DMS153 (cell line): ENCODE data around the gene CCSAP.
"Not testable (repeated sequence)": the region's sequence is repeated elsewhere in the genome, so short reads cannot be mapped to it uniquely, and the experiment has no call there.

ENCODE experiments used
- DNase-seq: peaks from one replicate; lab custom pipeline; 2025; lab: John Stamatoyannopoulos, UW

CCSAP gene, protein sequence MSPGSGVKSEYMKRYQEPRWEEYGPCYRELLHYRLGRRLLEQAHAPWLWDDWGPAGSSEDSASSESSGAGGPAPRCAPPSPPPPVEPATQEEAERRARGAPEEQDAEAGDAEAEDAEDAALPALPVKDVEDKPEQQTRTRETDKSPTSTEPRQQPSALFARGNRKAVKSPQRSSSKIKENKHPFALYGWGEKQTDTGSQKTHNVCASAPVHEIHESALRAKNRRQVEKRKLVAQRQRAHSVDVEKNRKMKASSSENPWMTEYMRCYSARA

DNA sequence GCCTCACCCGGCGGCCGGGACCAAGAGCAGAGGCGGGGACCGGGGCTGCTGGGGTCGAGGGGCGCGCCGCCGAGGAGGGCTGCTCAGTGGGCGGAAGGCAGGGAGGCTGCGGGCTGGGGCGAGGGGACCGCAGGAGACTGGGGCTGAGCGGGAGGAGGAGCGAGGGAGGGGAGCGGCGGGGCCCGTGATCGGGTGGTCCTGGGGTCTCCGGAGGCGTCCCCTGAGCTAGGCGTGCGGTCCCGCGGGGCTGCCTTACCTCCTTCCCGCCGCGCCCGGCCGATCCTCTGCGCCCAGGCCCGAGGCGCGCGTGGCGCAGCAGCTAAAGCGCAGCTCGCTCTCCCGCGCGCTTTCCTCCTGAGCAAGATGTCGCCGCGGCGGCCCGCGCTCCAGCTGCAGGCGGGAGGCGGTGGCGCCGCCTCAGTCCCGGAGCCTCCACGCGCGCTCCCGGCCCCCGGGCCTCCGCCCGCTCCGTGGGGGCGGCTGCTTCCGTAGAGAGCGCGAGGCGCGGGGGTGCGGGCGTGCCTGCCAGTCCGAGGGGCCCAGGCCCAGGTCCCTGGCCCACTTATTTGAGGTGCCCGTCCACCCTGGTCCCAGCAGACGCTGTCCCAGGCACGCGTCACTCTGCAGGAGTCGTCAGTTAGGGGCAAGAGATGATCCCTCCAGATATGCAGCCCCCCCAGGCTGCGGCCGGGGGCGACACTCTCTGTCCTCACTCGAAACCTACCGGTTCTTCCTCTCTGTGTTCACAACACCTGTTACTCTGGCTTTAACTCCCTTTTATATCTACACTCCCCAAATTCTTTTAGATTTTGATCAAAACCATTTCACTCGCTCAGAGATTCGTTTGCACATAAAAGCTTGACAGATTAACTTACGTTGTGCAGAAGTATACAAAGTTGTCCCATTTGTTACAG lies at the start of gene CCSAP:
Gene CCSAP, minus strand, starts transcription at position 392 of the 914 bp plus-strand sequence. CDS start 582 bp downstream, outside the sequence.
- peak; percentile 22 for DNase-seq

DNA sequence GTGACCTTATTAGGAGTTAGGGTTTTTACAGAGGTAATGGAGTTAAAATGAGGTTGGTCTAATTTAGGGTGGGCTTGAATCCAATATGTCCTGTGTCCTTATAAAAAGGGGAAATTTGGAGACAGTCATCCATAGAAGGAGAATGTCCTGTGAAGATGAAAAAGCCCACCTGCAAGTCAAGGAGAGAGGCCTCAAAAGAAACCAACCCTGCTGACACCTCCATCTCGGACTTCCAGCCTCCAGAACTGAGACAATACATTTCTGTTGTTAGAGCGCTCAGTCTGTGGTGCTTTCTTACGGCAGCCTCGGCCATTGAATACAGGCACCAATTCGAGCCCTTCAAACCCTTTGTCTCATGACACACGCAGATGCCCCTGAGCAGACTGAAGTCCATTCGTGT lies 47.3 kb upstream of the CCSAP start:
- DNase-seq = no peak

DNA sequence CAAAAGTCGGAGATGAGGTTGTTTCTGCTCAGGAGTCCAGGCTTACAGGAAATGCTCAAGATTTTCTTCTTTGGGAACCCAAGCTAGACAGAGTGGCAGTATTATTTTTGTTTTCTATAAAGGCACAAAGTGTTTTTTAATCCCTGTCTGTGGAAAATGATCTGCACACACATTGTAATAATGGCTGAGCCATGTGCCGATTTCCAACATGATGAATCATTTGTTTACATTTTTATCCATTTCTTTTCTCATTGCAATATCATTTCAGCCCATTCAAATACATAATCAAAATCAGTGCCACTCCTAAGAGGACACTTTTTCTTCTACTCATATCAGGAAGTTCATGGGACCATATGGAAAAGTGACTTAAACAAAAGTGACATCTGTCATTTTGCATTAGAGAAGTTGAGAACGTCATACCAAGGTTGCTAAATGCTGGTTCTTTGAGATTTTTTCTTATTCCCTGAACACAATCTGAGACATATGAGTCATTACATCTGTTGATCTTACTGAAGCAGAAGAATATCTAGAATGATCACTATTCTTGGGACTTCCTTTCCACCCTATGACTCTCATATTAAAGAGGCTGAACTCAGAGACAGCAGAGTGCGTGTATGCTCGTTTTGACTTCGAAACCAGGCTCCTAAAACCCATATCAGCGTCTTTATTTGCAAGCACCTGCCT lies 46.2 kb upstream of the CCSAP start:
- no peak for DNase-seq

DNA sequence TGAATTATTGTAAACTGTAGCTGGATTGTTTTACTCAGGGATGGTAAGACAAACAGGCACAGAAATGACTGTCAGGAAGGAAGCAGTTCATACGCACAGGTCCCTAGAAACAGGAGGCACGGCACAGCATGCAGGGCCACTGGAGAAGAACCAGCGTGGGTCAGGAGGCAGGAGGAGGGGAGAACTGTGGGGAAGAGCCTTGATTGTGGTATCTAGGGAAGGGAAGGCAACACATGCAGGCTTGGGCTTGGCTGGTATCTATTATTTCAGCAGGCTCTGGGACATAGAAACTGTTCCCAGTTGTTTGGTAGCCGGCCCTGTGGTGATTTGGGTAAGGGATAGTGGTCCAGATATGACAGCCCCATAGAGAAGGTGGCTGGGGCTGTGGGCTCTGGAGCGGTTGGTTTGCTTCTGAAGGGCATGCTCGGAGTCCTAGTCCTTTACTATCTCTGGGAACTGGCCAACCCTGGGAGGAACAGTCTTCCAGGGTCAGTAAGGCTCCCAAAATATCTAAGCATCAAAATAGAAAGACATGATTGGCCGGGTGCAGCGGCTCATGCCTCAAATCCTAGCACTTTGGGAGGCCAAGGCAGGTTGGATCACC lies 43.1 kb upstream of the CCSAP start:
- no peak for DNase-seq

DNA sequence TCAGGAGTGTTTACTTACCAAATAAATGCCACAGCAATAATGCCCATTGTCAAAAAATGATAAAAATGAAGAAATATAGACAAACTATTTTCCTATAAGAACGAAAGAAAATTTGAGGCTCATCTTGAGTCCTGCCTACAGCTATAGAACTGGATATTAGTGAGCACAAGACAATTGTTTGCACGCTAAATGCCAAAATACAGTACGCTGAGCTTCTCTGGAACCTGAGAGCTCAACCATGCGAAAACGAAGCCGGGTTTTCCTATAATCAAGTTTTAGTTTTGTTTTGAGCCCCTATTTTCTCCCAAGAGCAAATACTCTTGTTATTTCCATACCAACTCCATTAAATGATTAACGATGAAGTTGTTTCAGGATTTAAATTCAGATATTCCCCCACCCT lies 42.0 kb upstream of the CCSAP start:
- DNase-seq = no peak

DNA sequence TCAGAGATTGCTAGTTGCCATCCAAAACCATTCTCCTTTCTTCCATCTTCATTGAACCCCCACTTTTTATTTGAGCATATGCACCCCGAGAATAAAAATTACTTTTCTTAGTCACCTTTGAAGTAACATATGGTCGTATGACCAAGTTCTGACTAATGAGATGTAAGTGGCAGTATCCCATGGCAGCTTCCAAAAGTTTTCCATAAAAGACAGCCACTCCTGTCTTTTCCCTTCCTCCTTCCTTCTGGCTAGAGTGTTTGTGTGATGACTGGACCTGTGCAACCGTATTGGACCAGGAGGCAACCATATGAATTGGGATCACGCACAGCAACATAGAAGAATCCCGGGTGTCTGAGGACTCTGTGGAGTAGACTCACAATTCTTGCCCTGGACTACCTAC lies 41.1 kb upstream of the CCSAP start:
- DNase-seq = no peak

DNA sequence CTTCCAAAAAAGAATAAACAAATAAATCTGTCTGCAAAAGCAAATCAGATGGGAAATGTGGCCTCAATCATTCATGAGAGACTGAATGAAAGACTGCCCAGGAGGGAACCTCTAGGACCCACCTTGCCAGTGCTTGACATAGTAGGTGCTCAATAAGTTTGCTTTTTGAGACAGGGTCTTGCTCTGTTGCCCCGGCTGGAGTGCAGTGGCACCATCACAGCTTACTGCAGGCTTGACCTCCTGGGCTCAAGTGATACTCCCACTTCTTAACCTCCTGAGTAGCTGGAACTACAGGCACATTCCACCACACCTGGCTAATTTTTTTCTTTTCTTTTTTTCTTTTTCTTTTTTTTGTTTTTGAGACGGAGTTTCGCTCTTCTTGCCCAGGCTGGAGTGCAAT lies 40.3 kb upstream of the CCSAP start:
- DNase-seq = no peak

DNA sequence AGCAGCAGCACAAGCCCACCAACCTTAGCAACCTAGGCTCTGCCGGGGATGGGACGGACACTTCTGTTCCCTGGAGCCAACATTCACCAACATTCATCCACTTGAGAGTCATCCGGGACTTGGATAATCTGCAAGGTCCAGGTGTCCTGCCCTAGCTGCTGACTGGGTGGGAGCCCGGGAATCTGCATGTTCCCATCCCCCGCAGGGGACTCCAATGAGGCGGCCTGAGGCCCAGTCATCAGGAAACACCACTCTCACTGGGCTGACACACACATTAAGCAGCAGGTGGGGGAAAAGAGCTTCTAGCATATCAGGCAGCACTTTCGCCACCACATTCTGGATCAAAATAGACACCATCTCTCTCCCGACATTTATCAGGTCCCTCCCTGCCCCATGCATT lies 38.4 kb upstream of the CCSAP start:
- no peak for DNase-seq

DNA sequence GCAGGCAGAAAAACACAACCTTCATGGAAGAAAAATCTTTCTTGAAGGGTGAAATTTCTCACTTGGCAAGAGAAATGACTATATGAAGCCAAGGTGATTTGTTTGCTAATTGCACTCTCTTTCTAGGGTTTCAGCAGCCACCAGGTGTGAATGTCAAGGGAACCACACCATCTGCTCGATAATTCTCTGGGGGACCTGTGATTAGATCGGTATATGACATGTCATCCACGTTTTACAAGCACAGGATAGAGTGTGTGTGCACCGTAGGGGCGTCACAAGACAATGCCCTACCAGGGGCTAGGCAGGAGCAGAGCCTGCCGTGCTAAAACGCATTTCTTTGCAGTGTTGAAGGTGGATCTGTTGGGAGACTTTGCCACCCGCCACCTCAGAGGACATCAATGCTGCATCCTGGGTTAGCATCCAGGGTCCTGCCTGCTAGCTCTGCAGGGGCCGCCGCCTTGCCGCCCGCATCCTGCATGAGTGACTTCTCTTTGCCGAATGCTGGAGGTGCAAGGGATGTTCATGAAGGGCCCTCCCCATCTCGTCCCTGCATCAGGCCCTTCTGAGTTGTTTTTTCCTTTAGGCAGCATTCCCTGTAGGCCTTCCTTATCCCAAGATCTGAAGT lies 37.8 kb upstream of the CCSAP start:
- DNase-seq = peak; percentile 24

DNA sequence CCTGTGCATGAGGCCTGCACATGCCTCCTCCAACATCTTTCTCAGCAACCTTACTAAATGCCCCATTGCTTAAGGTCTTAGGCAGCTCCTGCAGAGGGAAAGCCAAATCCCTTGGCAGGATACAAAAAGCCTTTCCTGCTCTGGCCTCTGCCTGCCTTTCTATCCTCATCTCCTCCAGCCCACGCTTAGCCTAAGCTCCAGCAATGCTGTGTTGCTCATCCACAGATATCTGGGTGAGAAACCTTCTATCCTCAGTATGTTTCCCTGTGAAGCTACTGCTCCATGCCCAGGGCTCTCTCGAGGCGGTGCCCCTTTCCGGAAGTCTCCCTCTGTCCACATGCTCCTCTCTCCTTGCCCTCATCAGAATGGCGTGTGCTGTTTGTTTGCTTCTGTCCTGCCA lies 37.0 kb upstream of the CCSAP start:
- peak; percentile 44 for DNase-seq

DNA sequence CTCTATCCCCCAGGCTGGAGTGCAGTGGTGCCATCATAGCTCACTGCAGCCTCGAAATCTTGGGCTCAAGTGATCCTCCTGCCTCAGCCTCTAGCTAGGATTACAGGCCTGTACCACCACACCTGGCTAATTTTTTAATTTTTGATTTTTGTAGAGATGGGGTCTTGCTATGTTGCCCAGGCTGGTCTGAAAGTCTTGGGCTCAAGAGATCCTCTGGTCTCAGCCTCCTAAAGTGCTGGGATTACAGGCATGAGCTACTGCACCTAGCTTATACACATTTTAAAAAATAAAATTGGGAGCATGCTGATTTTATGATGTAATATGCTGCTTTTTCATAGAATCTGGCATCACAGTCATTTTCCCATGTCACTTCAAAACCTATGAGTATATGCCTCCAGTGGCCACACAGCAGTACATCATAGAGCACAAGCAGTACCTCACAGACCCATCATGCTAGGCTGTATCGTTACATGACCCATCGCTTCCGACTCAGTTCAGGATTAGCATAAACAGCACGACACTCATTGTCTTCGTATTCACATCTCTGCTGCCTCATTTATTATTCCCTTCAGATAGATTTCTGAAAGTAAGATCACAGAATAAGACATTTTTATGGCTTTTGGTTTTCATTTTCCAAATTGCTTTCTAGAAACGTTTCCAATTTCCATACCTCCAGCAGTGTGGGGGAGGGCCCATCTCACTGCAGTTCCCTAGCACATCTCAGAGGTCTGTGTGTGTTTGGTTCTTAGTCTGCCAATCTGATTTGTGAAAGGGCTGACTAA lies 35.9 kb upstream of the CCSAP start:
- DNase-seq = no peak

DNA sequence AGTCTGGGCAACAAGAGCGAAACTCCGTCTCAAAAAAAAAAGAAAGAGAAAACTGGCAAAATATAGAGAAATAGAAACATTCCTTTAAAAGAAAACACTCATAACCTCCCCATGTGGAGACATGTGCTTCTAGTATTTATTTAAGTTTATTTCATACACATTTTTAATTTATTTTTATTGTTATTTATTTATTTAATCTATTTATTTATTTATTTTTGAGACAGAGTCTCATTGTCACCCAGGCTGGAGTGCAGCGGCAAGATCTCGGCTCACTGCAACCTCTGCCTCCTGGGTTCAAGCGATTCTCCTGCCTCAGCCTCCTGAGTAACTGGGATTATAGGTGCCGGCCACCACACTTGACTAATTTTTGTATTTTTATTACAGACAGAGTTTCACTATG lies 35.2 kb upstream of the CCSAP start:
- DNase-seq = not testable (repeated sequence)

DNA sequence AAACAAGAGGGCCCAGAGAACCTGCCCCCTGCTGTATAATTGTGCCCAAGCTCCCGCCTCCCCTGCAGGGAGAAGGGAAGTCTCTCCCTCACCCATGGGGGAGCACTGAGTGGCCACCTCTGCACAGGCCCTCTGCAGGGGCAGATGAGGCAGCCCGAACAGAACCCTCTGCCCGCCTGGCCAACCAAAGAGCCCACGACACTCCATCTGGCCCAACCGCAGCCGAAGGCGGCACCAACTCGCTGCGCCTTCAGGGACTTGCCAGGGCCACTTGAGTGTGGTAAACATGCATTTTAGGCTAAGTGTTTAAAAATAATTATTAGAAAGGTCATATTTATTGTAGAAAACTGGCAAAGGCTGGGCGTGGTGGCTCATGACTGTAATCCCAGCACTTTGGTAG lies 34.6 kb upstream of the CCSAP start:
- no peak for DNase-seq

DNA sequence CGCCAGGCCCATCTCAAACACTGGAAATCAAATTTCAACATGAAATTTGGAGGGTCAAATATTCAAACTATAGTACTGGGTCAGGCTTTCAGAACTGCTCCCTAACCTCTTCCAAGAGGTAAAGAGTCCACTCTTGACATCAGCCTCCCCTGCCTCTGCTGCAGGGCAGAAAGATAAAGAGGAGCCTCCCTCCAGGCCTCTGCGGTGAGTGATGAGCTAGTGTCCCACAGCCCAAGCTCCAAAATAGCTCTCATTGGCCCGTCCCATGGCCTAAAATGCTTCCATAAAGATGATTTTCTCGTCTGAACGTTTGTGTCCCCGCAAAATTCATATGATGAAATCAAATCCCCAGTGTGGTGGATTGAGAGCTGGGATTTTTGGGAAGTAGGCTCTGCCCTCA lies 33.7 kb upstream of the CCSAP start:
- no peak for DNase-seq

DNA sequence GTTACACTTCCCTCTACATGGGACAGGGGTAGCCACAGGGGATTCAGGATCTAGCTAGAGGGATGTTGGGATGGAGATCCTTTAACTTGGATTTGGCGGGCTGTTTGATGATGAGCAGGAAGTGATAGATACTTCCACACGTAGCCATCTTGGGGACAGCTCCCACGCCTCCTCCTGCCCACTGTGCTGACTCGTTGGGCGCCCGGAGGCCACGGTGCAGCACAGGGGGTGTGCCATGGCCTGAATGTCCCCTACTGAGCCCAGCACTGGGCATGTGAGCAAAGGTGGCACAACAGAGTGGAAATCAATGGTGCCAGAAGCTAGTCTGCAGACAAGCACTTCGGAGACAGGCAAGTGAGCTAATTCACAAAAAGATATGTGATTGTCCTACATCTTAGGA lies 31.6 kb upstream of the CCSAP start:
- no peak for DNase-seq

DNA sequence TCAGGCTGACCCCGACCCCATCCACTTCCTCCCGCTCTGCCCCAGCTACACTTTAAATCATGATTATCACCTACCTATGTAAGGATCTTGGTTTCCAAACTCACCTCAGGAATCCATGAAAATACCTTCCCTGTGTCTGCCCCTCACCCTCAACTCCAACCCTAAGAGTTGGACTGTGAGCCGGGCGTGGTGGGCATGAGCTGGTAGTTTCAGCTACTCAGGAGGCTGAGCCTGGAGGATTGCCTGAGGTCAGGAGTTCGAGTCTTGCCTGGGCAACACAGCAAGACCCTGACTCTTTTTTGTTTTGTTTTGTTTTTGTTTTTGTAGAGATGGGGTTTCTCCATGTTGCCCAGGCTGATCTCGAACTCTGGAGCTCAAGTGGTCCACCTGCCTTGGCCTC lies 30.5 kb upstream of the CCSAP start:
- DNase-seq = no peak

DNA sequence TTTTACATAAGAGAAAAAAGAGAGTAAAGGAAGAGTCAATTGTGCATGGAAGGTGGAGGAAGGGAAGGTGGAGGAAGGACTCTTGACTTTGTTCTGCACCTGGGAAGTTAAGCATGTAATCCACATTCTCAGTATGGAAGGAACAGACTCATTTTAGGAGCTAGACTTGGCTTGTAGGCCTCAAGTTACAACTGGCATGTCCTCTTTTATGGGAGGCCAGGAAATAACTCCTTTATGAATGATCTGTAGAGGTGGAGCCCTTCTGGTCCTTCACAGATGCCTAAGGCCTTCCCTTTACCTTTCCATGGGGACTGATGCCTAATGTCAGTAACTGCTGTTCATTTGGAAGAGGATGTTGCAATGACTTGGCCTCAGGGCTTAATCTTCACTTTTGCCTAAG lies 29.4 kb upstream of the CCSAP start:
- DNase-seq = no peak

DNA sequence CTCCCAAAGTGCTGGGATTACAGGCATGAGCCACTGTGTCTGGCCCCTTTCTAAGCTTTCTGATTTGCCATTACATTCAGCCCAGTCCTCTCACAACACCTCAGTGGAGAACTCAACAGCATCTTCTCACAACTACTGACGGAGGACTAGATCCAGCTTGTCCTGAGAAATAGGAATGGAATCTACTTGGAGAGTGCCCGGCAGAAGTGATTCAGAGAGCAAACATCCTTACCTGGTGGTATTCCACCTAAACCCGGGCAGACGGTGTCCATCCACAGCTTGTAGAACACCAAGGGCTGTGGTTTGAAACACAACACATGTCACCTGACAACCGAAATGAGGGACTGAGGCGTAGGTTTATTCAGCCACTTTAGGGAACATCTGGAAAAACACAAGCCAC lies 28.8 kb upstream of the CCSAP start:
- DNase-seq = no peak

DNA sequence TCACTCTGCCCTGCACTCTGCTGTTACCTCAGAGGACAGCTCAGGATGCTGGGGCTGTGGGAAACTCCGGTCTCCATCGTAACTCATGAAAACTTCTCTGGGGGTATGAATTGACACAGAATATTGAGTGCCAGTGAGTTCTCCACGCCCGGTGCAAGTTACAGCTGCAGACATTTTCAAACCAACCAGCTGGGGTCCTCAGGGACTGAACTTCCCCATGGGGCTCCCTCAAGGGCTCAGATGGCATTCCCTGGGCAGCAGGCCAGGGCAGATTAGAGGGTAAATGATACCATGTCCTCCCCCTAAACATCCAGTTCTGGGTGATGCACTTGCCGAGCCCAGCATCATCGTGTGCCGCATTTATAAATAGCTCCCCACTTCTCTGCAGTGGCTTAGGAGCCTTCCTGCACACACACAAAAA lies 27.8 kb upstream of the CCSAP start:
- no peak for DNase-seq

DNA sequence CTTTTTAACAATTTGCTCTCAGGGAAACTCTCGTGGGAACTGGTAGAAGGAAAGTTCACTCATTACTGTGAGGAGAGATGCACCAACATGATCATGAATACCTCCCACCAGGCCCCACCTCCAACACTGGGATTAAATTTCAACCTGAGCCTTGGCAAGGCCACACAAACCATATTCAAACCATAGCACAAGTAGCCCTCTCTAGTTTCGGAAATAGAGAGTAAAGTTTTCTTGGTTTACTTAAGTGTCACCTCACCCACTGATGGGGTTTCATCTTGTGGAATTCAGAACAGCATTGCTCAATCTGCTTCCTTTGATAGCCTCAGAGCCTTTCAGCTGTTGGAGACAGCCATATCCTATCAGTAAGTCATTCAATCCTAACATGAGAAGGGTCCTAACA lies 25.5 kb upstream of the CCSAP start:
- DNase-seq = no peak

DNA sequence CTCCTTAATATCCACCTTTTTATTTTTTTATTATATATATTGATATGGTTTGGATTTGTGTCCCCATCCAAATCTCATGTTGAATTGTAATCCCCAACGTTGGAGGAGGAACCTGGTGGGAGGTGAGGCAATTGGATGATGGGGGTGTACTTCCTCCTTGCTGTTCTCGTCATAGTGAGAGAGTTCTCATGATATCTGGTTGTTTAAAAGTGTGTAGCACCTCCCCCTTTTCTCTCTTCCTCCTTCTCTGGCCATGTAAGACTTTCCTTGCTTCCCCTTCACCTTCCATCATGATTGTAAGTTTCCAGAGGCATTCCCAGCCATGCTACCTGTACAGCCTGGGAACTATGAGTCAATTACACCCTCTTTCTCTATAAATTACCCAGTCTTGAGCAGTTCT lies 22.7 kb upstream of the CCSAP start:
- no peak for DNase-seq
